HPDE6-E6E7 (cell line): ENCODE measurements around the gene PRSS2.

Source experiments
- DNase-seq: peaks from one replicate; pipeline ENCODE4 v3.0.0; 2011; ENCODE audit warnings: missing footprints; ENCODE audit errors: extremely low spot score

The PRSS2 gene

GRCh38 chr7:142801601-142802295 lies 31.0 kb downstream of the PRSS2 start:
- no peak for DNase-seq

- no peak for DNase-seq
These were observed 31.5 kb downstream of the PRSS2 start for GRCh38 chr7:142802301-142802700.

GRCh38 chr7:142803901-142804300 lies 33.1 kb downstream of the PRSS2 start:
- no peak for DNase-seq

- DNase-seq = no peak
These were observed 34.0 kb downstream of the PRSS2 start for GRCh38 chr7:142804728-142805207.

- no peak for DNase-seq
These were observed 34.7 kb downstream of the PRSS2 start for GRCh38 chr7:142805350-142806021.

- no peak for DNase-seq
These were observed 35.2 kb downstream of the PRSS2 start for GRCh38 chr7:142806022-142806356.

GRCh38 chr7:142806957-142807356 lies 36.2 kb downstream of the PRSS2 start:
- DNase-seq = no peak

- DNase-seq = no peak
These were observed 37.2 kb downstream of the PRSS2 start for GRCh38 chr7:142807855-142808460.

- no peak for DNase-seq
These were observed 37.7 kb downstream of the PRSS2 start for GRCh38 chr7:142808461-142808801.

- no peak for DNase-seq
These were observed 38.2 kb downstream of the PRSS2 start for GRCh38 chr7:142808802-142809583.

- no peak for DNase-seq
These were observed 38.9 kb downstream of the PRSS2 start for GRCh38 chr7:142809671-142810070.

GRCh38 chr7:142811154-142811737 lies 40.5 kb downstream of the PRSS2 start:
- peak; percentile 17 for DNase-seq

GRCh38 chr7:142812437-142813215 lies 41.9 kb downstream of the PRSS2 start:
- DNase-seq = no peak

- no peak for DNase-seq
These were observed 42.5 kb downstream of the PRSS2 start for GRCh38 chr7:142813226-142813625.

GRCh38 chr7:142813699-142814098 lies 42.9 kb downstream of the PRSS2 start:
- no peak for DNase-seq

GRCh38 chr7:142814451-142814850 lies 43.7 kb downstream of the PRSS2 start:
- no peak for DNase-seq

GRCh38 chr7:142815134-142815533 lies 44.4 kb downstream of the PRSS2 start:
- DNase-seq = no peak

GRCh38 chr7:142817506-142817905 lies 46.7 kb downstream of the PRSS2 start:
- no peak for DNase-seq

GRCh38 chr7:142819530-142819929 lies 48.8 kb downstream of the PRSS2 start:
- no peak for DNase-seq

GRCh38 chr7:142822714-142823113 lies 51.9 kb downstream of the PRSS2 start:
- no peak for DNase-seq
